BJ (cell line): Measurements from ENCODE around the gene ZMAT1. TPM values are rescaled to one million over a fixed set of nuclear protein-coding genes. Genes with fewer than 3 reads are reported as not detected.
A peak's percentile ranks its signal among the peaks of the same experiment; 100 is the strongest.
"Not testable (repeated sequence)": the region's sequence is repeated elsewhere in the genome, so short reads cannot be mapped to it uniquely, and the experiment has no call there.

Experiments used
- CTCF ChIA-PET: fragments of 350-600 bp; formaldehyde crosslinking; extraction: SDS; loops from one replicate; lab custom pipeline; 2021; ENCODE audit warnings: antibody characterized with exemption, inconsistent platforms; lab: Yijun Ruan, JAX
- POLR2A ChIA-PET: fragments of 300-600 bp; sonication (Branson Sonifier 250); formaldehyde crosslinking; extraction: SDS; loops from one replicate; lab custom pipeline; 2021; ENCODE audit warnings: antibody characterized with exemption; lab: Charles Lee
- DNase-seq: peaks from one replicate; pipeline ENCODE4 v3.0.0-alpha.2; 2011; ENCODE audit warnings: low read depth
- H3K27me3 ChIP-seq: 2 replicates; pipeline ENCODE4 v1.6.0; 2011; ENCODE audit warnings: low read length; ENCODE audit not compliant: control insufficient read depth, insufficient read depth
- H3K36me3 ChIP-seq: 2 replicates; pipeline ENCODE4 v1.5.1; 2011; ENCODE audit warnings: low read length; ENCODE audit not compliant: control insufficient read depth, insufficient read depth
- H3K4me3 ChIP-seq: 2 replicates; pipeline ENCODE4 v1.5.1; 2011; ENCODE audit warnings: low read depth, mild to moderate bottlenecking, control low read depth, low read length
- polyA minus RNA-seq: library from RNA; depleted of rRNA, polyadenylated mRNA; stranded (reverse); fragments of >200 nt; gene quantifications from 2 replicates; pipeline ENCODE4 v1.2.3, GENCODE V29; 2011; rRNA and poly(A)+ RNA removed
- polyA plus RNA-seq: library from polyadenylated mRNA; depleted of rRNA; stranded (reverse); fragments of >200 nt; gene quantifications from 2 replicates; pipeline ENCODE4 v1.2.3, GENCODE V29; 2011; rRNA removed
- TF ChIP-seq, protein P1 (sequence below): IDR thresholded peaks from 2 replicates; pipeline ENCODE4 v1.5.1; 2011; ENCODE audit warnings: low read depth, mild to moderate bottlenecking, control low read depth, inconsistent platforms, low read length, moderate library complexity; ENCODE audit not compliant: insufficient read depth

ZMAT1 gene
- polyA plus RNA-seq (0.99 and 2.2 TPM in 2 replicates), polyA minus RNA-seq (0.28 and 0.57 TPM in 2 replicates)

GRCh38 chrX:101931488-101932248, at the start of gene ZMAT1:
ZMAT1 (minus strand) TSS chrX:101932027; CDS start chrX:101932008, 19 bp downstream.
- CTCF ChIA-PET: no interaction called here
- H3K4me3 ChIP-seq: peak within 1 kb of the TSS; percentile 47

DNA sequence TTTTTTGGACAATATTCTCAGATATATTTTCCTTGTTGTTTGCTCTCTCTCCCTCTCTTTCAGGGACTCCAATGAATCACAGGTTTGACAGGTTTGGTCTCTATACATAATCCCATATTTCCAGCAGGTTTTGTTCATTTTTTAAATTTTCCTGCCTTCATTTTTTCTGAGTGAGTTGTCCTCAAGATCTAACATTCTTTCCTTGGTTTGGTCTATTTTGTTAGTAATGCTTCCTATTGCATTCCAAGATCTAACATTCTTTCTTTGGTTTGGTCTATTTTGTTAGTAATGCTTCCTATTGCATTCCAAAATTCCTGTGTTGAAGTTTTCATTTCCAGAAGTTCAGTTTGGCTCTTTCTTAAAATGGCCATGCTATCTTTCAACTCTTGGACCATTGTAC, 45.3 kb upstream of the ZMAT1 start:
- no peaks in the 10 kb centered on the region for H3K27me3 ChIP-seq
- no peaks in the 10 kb centered on the region for H3K36me3 ChIP-seq
- ChIA-PET CTCF (no interaction called here), POLR2A (no interaction called here)
- no peak for DNase-seq
- H3K4me3 ChIP-seq: no peak overlapping the region
- TF ChIP-seq, protein P1, sequence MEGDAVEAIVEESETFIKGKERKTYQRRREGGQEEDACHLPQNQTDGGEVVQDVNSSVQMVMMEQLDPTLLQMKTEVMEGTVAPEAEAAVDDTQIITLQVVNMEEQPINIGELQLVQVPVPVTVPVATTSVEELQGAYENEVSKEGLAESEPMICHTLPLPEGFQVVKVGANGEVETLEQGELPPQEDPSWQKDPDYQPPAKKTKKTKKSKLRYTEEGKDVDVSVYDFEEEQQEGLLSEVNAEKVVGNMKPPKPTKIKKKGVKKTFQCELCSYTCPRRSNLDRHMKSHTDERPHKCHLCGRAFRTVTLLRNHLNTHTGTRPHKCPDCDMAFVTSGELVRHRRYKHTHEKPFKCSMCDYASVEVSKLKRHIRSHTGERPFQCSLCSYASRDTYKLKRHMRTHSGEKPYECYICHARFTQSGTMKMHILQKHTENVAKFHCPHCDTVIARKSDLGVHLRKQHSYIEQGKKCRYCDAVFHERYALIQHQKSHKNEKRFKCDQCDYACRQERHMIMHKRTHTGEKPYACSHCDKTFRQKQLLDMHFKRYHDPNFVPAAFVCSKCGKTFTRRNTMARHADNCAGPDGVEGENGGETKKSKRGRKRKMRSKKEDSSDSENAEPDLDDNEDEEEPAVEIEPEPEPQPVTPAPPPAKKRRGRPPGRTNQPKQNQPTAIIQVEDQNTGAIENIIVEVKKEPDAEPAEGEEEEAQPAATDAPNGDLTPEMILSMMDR: no peak

More at GRCh38 chrX:101931488-101932248, at the start of gene ZMAT1:
- Histone ChIP-seq H3K27me3 (no peaks in the 10 kb centered on the region), H3K36me3 (no peaks in the 10 kb centered on the region)
- TF ChIP-seq, protein P1: no peak
- DNase-seq: peak; percentile 46
- POLR2A ChIA-PET: interaction anchor here (0.5 kb wide), 1 partner anchor 340 kb away, joined by 3 read pairs; no protein-coding TSS in a partner anchor

DNA sequence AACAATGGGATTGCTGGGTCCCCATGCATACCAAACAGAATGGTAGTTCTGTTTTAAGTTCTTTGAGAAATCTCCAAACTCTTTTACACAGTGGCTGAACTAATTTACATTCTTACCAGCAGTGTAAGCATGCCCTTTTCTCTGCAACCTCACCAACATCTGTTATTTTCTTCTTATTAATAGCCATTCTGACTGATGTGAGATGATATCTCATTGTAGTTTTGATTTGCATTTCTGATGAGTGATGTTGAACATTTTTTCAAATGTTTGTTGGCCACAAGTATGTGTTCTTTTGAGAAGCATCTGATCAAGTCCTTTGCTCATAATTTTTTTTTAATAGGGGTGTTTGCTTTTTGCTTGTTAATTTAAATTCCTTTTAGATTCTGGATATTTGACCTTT, 41.2 kb upstream of the ZMAT1 start:
- no peak overlapping the region for H3K4me3 ChIP-seq
- H3K36me3 ChIP-seq: no peaks in the 10 kb centered on the region
- no peaks in the 10 kb centered on the region for H3K27me3 ChIP-seq
- no peak for DNase-seq
- TF ChIP-seq, protein P1: no peak
- POLR2A ChIA-PET: no interaction called here
- CTCF ChIA-PET: no interaction called here

DNA sequence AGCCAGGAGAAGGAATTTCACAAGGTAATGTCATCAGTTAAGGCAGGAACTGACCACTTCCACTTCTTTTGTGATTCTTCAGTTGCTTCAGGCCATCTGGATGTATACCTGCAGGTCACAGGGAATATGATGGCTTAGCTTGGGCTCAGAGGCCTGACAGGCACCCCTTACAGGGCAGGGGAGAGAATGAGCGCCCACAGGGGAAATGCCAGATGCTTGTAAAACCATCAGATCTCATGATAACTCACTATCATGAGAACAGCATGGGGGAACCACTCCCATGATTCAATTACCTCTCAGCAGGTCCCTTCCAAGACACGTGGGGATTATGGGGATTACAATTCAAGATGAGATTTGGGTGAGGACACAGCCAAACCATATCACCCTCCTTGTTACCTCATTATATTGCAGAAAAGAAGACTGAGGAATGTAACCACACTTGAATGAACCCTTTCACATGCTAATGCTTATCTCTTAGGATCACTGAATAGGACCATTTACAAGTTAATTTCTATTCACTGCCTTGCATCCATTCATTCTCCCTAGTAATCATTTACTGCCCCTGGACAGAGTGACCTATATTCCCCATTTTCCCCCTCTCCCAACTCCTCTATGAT, 33.2 kb upstream of the ZMAT1 start:
- CTCF ChIA-PET, DNase-seq, POLR2A ChIA-PET, H3K4me3 ChIP-seq, H3K36me3 ChIP-seq, H3K27me3 ChIP-seq: not testable (repeated sequence)

DNA sequence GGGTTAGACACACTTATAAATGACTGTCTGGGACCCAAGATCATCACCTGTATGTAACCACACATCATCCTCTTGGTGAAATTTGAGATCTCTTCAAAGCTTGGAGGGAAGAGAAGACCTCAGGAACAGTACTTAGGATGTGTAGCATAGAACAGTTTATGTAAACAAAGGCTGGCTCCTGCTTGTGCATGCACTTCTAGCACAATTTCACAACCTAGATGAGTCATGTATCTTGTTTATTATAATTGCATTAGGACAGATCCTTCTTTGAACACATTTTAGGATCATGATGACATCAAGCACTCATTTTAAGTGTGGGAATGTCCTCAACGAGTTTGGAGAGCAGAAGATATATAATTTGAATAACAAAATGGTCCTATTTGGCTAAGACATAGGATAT, 26.3 kb upstream of the ZMAT1 start:
- Histone ChIP-seq H3K4me3 (no peak overlapping the region), H3K36me3 (no peaks in the 10 kb centered on the region), H3K27me3 (no peaks in the 10 kb centered on the region)
- no peak for DNase-seq
- POLR2A ChIA-PET: no interaction called here
- CTCF ChIA-PET: no interaction called here
- TF ChIP-seq, protein P1: no peak
